IPS-18c (cell line): Measurements from ENCODE around the gene ZNF691.
"Not testable (repeated sequence)": the region's sequence is repeated elsewhere in the genome, so short reads cannot be mapped to it uniquely, and the experiment has no call there.

Experiments used
- H3K4me3 ChIP-seq: 2 replicates; pipeline ENCODE4 v1.7.0; 2013; ENCODE audit warnings: low read depth, mild to moderate bottlenecking, low read length, moderate library complexity; ENCODE audit not compliant: insufficient read depth
- H3K9me3 ChIP-seq: one replicate; pipeline ENCODE4 v1.6.1; 2013; ENCODE audit warnings: mild to moderate bottlenecking, low read length, moderate library complexity; ENCODE audit not compliant: control insufficient read depth, insufficient read depth

The ZNF691 gene

DNA sequence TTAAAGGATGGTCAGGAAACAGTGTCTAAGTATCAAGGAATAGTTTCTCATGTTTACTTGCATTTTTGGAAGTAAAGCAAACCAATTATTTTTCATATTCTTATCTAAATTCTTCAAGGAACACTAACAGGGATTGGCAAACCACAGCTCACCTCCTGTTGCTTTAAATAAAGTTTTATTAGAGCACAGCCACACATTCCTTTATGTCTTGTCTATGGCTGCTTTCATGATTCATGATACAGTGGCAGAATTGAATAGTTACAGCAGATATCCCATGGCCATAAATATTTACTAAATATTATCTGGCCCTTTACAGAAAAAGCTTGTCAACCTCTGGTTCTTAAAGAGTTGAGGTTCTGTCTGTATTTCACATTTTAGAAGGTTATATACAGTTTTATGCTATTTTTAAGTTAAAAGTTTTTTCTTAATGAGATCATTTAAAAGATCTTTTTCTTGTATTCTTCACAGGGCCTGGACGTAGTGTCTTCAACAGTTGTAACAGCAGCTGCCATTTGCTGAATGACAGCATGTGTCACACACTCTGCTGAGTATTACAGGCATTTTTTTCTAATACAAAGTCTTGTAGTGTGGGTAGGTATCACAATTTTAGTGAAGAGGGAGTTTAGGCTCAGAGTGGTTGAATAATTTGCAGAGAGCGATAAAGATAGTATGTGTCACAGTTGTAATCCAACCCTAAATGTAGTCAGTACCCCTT, 2.6 kb downstream of the ZNF691 start:
- Histone ChIP-seq H3K4me3 (no peak overlapping the region), H3K9me3 (peaks cover 2% of the 10 kb centered on the region)

DNA sequence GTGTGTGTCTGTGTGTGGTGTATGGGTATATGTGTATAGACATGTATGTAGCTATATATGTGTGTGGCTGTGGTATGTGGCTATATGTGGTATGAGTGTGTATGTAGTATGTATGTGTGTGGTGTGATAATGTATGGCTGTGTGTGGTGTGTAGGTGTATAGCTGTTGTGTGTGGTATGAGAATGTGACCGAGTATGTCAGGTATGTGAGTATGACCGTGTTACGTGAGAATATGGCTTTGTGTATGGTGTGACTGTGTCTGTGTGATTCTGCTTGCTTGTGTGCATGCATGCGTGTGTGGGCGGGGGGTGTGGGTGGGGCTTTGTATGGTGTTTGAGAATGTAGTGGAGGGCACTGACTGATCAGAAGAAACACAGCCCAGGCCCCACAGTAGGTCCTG, 3.5 kb downstream of the ZNF691 start:
- Histone ChIP-seq H3K4me3 (no peak overlapping the region), H3K9me3 (peaks cover 2% of the 10 kb centered on the region)

GRCh38 chr1:42851420-42851819, 5.0 kb downstream of the ZNF691 start:
- peaks cover 2% of the 10 kb centered on the region for H3K9me3 ChIP-seq
- H3K4me3 ChIP-seq, result no peak overlapping the region

GRCh38 chr1:42851960-42852607, 5.7 kb downstream of the ZNF691 start:
- peaks cover 2% of the 10 kb centered on the region for H3K9me3 ChIP-seq
- no peak overlapping the region for H3K4me3 ChIP-seq

- no peak overlapping the region for H3K4me3 ChIP-seq
- H3K9me3 ChIP-seq, result peaks cover 2% of the 10 kb centered on the region
Observed at GRCh38 chr1:42852608-42852980, 6.2 kb downstream of the ZNF691 start.

DNA sequence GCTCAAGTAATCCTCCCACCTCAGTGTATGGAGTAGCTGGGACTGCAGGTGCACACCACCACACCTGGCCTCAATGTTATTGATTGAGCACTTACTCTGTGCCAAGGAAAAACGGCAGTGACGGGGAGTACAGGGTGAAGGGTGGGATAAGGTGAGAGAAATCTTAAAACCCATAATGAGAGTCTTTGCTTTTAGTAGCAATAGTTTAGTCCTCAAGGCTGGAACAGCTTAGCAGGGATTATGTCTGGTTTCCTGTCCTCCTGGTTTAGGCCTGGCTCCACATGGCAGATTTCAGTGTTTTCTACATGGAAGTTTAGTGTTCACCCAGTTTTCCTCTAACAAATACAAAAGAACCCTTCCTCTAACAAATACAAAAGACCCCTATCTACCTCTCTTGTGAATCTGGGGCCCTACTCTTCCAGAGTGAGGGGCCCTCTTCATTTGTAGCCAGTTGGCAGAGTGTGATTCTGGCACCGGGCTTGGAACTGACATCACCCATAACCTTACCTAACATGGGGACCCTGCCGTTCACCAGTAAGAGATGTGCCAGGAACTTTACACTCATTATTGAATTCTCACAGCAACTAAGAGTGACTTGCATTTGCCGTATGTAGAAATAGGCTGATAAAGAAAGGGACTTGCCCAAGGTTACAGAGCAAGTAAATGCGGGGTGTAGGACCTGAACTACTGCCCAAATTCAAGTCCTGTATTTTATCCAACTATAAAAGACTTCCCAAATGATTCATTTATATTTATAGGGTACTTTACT, 6.9 kb downstream of the ZNF691 start:
- H3K9me3 ChIP-seq, result peaks cover 2% of the 10 kb centered on the region
- H3K4me3 ChIP-seq, result no peak overlapping the region

GRCh38 chr1:42856554-42856953, 10.1 kb downstream of the ZNF691 start:
- not testable (repeated sequence) for H3K4me3 ChIP-seq, H3K9me3 ChIP-seq

GRCh38 chr1:42859366-42859765, 13.0 kb downstream of the ZNF691 start:
- not testable (repeated sequence) for H3K9me3 ChIP-seq, H3K4me3 ChIP-seq

DNA sequence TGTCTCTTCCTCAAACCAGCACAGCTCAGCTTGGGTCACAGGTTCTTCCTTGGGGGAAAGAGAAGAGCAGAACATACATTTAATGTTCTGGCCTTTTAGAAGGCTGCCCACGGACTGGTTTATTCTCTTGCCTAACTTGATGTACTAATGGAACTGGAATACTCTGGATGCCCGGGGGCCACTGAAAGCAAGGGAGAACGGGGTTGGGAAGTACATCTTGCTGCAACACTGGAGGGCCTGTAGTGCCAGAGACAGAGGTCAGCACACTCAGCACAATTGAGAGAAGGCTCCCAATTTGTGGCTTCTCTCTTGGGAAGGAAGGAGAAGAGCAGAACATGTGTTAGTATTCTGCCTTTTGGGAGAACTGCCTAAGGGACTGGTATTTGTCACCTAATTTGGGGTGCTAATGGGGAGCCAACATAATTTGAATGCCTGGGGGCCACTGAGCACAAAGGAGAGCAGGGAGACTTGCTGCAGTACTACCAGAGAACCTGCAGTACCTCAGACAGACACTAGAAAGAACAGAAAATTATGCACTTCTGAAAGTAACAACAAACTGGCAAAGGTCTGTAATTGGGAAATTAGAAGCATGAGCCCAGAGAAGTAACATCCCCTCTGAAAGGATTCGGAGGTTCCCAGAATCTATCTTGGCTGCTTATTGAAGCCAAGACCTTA, 14.1 kb downstream of the ZNF691 start:
- no peak overlapping the region for H3K4me3 ChIP-seq
- peaks cover 2% of the 10 kb centered on the region for H3K9me3 ChIP-seq

- Histone ChIP-seq H3K9me3 (peaks cover 2% of the 10 kb centered on the region), H3K4me3 (no peak overlapping the region)
Observed at GRCh38 chr1:42861014-42861399, 14.6 kb downstream of the ZNF691 start.

- no peaks in the 10 kb centered on the region for H3K9me3 ChIP-seq
- no peak overlapping the region for H3K4me3 ChIP-seq
Observed at GRCh38 chr1:42866549-42866948, 20.1 kb downstream of the ZNF691 start.

DNA sequence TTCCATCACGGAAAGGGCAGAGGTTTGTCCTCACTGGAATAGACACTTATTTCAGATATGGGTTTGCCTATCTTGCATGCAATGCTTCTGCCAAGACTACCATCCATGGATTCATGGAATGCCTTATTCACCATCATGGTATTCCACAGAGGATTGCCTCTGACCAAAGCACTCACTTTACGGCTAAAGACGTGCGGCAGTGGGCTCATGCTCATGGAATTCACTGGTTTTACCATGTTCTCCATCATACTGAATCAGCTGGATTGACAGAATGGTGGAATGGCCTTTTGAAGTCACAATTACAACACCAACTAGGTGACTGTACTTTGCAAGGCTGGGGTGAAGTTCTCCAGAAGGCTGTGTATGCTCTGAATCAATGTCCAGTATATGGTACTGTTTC, 22.1 kb downstream of the ZNF691 start:
- H3K4me3 ChIP-seq, H3K9me3 ChIP-seq: not testable (repeated sequence)

DNA sequence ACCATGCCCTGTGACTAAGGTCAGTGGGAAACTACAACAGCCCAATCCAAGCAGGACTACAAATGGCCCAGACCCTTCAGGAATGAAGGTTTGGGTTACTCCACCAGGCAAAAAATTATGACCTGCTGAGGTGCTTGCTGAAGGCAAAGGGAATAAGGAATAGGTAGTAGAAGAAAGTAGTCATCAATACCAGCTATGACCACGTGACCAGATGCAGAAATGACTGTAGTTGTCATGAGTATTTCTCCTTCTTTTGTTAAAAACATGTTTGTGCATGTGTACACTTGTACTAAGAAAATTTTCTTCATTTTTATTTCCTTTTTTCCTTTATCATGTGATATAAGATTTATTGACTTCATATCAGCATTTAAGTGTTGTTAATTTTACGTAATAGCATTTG, 22.8 kb downstream of the ZNF691 start:
- not testable (repeated sequence) for H3K4me3 ChIP-seq, H3K9me3 ChIP-seq

DNA sequence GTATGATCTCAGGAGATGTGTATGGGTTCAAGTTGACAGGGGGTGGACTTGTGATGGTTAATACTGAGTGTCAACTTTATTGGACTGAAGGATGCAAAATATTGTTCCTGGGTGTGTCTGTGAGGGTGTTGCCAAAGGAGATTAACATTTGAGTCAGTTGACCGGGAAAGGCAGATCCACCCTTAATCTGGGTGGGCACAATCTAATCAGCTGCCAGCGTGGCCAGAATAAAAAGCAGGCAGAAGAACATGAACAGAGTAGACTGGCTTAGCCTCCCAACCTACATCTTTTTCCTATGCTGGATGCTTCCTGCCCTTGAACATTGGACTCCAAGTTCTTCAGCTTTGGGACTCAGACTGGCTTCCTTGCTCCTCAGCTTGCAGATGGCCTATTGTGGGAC, 23.3 kb downstream of the ZNF691 start:
- not testable (repeated sequence) for H3K9me3 ChIP-seq, H3K4me3 ChIP-seq

GRCh38 chr1:42873108-42873507, 26.7 kb downstream of the ZNF691 start:
- H3K4me3 ChIP-seq, H3K9me3 ChIP-seq: not testable (repeated sequence)

DNA sequence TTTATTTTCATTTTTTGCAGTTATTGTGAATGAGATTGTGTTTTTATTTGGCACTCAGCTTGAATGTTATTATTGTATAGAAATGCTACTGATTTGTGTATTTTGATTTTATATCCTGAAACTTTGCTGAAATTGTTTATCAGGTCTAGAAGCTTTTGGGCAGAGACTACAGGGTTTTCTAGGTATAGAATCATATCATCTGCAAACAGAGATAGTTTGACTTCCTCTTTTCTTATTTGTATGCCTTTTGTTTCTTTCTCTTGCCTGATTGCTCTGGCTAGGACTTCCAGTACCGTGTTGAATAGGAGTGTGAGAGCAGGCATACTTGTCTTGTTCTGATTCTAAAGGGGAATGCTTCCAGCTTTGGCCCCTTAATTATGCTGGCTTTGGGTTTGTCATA, 27.3 kb downstream of the ZNF691 start:
- Histone ChIP-seq H3K9me3 (no peaks in the 10 kb centered on the region), H3K4me3 (no peak overlapping the region)

DNA sequence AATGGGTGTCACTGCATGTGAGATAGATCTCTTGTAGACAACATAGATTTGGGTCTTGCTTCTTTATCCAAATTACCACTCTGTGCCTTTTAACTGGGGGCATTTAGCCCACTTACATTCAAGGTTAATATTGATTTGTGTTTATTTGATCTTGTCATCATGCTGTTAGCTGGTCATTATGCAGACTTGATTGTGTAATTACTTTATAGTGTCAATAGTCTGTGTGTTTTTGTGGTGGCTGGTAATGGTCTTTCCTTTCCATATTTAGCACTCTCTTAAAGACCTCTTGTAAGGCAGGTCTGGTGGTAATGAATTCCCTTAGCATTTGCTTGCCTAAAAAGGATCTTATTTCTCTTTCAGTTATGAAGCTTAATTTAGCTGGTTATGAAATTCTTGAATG, 29.6 kb downstream of the ZNF691 start:
- no peaks in the 10 kb centered on the region for H3K9me3 ChIP-seq

GRCh38 chr1:42877380-42877779, 31.0 kb downstream of the ZNF691 start:
- no peak overlapping the region for H3K4me3 ChIP-seq
- no peaks in the 10 kb centered on the region for H3K9me3 ChIP-seq

More for the DNA sequence above, 29.6 kb downstream of the ZNF691 start:
- no peak overlapping the region for H3K4me3 ChIP-seq
